Fibroblast of peridontal ligament (primary cell): ENCODE data around the gene KXD1.
"Not testable (repeated sequence)": the region's sequence is repeated elsewhere in the genome, so short reads cannot be mapped to it uniquely, and the experiment has no call there.

ENCODE experiments used
- DNase-seq: peaks from one replicate; pipeline ENCODE4 v3.0.0-alpha.2; 2010; ENCODE audit errors: extremely low read depth

KXD1 gene

DNA sequence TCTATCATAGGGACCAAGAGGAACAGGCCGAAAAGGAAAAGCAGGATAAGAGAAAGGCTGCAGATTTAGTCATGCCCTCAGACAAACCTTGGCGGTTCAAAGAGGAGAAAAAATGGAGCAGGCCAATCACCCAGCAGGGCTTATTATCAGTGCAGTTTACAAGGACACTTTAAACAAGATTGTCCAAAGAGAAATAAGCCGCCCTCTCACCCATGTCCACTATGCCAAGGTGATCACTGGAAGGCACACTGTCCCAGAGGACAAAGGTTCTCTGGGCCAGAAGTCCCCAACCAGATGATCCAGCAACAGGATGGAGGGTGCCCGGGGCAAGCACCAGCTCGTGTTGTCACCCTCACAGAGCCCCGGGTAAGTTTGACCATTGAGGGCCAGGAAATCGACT, 22.6 kb downstream of the KXD1 start:
- DNase-seq = no peak

DNA sequence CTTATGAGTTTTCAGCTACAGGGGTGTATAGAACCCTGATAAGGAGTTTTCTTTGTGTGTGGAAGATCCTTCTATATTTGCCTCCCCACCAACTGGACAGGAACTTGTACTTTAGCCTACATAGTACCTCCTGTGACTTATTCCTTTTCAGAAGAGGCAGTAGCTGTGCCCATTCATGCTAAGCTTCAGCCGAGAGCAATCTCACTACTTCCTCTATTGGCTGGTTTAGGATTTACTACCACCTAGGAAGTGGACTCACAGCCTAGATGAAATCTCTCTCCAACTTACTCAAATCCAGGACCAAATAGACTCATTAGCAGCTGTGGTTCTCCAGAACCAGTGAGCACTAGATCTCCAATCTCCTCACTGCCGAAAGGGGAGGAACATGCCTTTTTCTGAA, 28.6 kb downstream of the KXD1 start:
- DNase-seq = no peak

DNA sequence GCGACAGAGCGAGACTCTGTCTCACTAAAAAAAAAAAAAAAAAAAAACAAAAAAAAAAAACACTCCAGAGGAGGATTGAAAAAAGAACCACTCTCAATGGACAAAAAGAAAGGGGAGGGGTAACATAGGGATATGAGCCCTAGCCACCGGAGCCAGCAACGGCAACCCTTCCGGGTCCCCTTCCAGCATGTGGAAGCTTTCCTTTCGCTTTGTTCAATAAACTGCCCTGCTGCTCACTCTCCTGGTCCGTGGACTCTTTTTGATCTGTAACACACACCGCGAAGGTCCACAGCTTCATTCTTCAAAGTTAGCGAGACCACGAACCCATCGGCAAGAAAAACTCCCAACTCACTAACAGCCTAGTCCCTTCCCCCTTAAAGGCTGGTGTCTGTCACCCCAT, 29.9 kb downstream of the KXD1 start:
- no peak for DNase-seq

DNA sequence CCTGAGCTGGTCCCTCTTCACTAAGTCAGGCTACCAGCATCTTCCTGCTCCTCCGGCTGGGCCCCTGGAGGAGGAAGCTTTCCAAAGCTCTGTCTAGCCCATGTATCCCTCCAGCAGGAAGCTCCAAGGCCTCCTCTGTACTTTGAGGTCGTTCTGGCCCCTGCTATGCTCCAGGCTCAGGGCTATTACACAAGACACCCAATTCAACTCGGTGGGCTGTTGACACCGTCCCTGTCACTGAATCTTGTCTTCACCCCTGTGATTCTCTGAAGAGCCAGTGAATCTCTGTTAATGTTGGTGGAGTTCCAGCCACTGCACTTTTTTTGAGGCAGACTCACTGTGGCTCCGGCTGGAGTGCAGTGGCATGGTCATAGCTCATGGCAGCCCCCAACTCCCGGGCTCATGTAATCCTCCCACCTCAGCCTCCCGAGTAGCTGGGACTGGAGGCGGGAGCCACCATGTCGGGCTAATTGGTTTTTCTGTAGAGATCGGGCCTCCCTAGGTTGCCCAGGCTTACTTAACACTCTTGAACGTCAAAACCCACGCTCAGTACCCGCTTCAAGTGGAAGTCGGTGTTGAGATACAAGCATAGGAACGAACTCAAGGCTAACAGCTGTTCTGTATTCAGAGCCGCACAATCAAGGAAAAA, 30.4 kb downstream of the KXD1 start:
- DNase-seq = no peak

DNA sequence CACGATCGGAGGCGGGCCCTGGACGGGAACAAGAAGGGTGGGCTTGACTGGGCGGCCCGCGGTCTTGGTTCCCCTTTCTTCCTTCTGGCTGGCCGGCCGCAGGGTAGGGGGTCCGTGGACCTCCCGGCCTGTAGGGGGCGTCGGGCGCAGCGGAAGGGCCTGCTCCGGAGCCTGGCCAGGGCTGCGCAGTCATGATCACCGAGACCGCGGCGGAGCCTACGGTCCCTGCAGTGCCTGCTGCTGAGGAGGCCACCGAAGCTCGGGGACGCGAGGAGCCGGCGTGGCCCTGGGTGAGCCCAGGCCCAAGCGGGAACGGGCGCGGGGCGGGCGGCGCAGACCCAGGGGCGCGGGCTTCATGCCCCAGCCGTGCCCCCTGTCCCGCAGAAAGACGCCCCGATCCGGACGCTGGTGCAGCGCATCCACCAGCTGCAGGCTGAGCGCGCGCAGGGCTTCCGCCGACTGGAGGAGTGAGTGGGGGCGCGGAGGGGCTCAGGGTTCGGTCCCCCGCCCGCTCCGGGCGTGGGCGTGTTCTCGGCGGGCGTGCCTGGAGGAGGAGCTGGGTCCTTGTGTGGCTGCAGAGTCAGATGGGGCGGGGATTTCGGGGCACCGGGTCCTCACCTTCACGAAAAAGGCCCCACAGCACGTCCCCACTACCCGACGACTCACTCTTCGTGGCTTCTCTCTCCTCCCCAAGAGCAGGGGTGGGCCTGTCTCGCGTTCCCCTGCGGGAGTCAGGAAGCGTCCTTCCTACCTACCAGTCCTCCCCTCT, 31.1 kb downstream of the KXD1 start, which contains the start of gene REX1BD:
TSS of gene REX1BD (plus strand) at position 188 of the 769 bp plus-strand sequence. CDS start at position 192, 4 bp downstream.
- DNase-seq = peak; percentile 56

DNA sequence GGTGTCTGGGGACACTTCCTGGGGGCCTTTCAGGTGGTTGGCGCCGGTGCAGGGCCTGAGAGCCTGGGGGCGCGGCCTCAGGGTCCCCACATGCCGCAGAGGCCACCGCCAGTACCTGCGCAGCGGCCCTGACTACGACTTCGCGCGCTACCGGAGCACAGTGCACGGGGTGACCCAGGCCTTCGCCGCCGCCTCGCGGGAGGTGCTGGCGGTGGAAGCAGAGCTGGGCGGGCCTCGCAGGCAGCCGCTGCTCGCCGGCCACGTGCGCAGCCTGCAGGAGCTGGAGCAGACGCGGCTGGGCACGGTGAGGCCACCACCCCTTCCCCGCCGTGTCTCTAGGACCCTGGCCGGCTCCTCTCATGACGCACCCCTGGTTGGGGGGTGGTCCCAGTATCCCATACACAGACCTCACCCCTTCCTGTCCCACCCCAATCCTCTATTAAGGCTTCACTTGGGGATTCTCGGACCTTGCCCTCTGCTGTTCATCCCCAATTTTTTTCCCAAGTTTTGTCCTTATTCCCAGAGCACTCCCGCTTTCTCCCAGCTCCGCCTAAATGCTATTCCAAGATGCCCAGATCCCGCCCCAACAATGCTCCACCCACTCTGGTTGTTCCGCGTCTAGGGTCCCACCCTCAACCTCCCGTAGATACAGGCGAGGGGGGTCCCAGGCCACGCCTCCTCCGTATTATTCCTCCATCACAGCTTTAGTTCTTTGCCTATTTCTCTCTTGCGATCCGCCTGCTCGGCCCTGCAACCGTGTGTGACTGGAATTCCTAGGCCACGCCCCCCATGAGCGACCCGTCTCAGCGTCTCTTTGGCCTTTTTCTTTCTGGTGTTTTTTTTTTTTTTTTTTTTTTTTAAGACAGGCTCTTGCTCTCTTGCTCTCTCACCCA, 32.0 kb downstream of the KXD1 start:
- peak; percentile 43 for DNase-seq

DNA sequence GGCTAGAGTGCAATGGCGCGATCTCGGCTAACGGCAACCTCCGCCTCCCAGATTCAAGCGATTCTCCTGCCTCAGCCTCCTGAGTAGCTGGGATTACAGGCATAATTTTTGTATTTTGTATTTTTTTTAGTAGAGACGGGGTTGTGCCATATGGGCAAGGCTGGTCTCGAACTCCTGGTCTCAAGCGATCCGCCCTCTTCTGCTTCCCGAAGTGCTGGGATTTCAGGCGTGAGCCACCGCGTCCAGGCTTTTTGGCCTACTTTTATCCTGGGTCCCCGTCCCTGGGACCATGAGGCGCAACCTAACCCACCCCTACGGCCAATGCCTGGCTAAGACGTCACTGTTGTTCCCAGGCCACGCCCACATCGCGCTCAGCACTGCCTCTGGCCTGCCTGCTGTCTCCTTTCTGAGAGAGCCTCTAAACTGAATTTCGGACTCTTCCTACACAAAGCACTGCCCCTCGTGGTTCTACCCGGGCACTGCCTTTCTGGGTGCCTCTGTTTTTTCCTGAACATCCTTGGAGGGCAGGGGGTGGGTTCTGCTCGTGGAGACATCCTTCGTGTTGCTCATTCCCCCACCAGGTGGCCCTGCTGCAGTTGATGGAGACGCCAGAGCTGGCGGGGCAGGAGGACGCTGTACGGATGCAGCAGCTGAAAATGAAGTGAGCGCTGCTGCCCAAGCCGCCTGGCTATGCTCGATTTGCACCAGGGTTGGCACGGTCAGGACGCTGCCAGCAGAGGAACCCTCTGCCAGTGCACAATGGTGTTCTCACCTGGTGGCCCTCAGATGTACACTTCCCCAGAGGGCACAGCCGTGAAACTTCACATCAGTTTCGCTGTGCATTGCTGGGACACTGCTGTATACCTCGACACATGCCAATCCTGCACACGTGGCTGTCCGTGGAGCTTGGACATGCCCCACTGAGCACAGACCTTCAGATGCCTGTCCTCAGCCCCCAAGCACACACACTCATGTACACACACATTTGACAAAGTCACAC, 32.9 kb downstream of the KXD1 start:
- DNase-seq = peak; percentile 73

GRCh38 chr19:18591735-18592385, 34.2 kb downstream of the KXD1 start:
- DNase-seq = peak; percentile 86

GRCh38 chr19:18592732-18593131, 35.1 kb downstream of the KXD1 start:
- not testable (repeated sequence) for DNase-seq

- no peak for DNase-seq
Measured at GRCh38 chr19:18593367-18594095, 35.9 kb downstream of the KXD1 start.

- DNase-seq = peak; percentile 63
Measured at GRCh38 chr19:18594096-18594823, 36.6 kb downstream of the KXD1 start.

- DNase-seq = no peak
Measured at GRCh38 chr19:18594824-18595373, 37.2 kb downstream of the KXD1 start.

DNA sequence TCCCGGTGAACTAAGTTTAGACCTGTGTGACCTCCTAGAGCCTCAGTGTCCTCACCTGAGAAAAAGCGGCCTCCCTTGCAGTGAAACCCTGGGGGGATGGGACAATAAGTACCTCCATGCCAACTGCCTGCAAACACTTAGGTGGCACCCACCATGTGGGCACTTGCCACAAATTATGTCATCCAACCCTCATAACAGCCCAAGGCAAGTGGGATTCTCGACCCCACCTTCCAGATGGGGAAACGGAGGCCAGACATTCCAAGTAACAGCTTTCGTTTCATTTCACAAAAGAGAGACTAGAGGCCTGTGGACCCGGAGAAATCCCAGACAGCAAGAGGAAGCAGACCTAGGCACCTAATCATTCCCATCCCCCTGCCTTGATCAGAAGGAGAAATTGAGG, 37.8 kb downstream of the KXD1 start:
- DNase-seq = no peak

GRCh38 chr19:18596752-18597157, 39.1 kb downstream of the KXD1 start:
- no peak for DNase-seq

DNA sequence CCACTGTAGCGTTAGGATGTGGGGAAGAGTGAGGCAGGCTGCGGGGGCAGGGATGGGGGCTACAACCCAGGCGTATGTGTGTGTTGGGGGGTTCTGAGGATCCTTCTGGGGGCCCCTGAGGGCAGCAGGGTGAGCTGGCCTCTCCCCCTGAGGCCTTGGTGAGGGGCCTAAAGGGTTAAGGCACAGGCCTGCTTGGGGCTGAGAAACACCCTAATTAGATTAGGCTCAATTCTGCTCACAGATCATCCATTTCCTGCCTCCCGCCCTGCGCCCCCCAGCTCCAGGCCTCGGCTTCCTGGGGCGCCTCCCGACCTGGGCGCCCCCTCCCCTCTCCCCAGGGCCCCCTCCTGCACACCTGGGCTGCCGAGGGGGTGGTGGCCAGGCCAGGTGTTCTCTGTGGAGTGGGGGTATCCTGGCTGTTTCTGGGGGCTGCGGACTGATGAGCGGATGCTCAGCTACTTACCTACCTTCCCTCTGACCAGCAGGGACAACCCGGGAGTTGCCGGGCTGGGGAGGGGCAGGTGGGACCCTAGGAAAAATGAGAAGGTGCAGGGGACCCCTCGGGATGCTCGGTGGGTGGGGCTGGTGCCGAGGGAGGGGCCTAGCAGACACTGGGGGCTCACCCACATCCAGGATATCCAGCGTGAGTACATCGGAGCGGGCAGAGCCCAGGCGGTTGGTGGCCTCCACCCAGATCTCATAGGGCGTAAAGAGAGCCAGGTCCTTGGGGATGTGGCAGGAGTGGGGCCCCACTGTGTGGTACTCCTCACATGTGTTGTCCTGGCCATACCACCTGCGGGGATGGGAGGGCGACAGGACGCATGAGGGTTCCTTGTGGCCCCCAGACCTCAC, 40.4 kb downstream of the KXD1 start:
- no peak for DNase-seq

GRCh38 chr19:18599485-18599884, 41.8 kb downstream of the KXD1 start:
- DNase-seq = no peak

- DNase-seq = not testable (repeated sequence)
Measured at GRCh38 chr19:18600692-18601397, 43.2 kb downstream of the KXD1 start.
